HEK293T (cell line): ENCODE data around the gene KLHL28.
A peak's percentile ranks its signal among the peaks of the same experiment; 100 is the strongest.

Source experiments
- CTCF ChIA-PET: fragments of 350-600 bp; formaldehyde crosslinking; extraction: SDS; loops from one replicate; lab custom pipeline; 2021; ENCODE audit warnings: antibody characterized with exemption, inconsistent platforms; lab: Yijun Ruan, JAX
- POLR2A ChIA-PET: fragments of 350-600 bp; formaldehyde crosslinking; extraction: SDS; loops from one replicate; lab custom pipeline; 2020; ENCODE audit warnings: antibody characterized with exemption, inconsistent platforms; lab: Yijun Ruan, JAX
- DNase-seq: peaks from one replicate; pipeline ENCODE4 v3.0.0; 2012; ENCODE audit warnings: mixed read lengths; ENCODE audit errors: extremely low spot score
- ARNT ChIP-seq: fragments of 450-650 bp; IDR thresholded peaks from 2 replicates; pipeline ENCODE4 v1.6.1; 2017; ENCODE audit warnings: mild to moderate bottlenecking
- BHLHE40 ChIP-seq: fragments of 450-650 bp; IDR thresholded peaks from 2 replicates; pipeline ENCODE4 v1.6.1; 2016; ENCODE audit warnings: mild to moderate bottlenecking, moderate library complexity, borderline replicate concordance
- CTBP1 ChIP-seq: fragments of 450-650 bp; IDR thresholded peaks from 2 replicates; pipeline ENCODE4 v1.6.1; 2016; ENCODE audit warnings: borderline replicate concordance
- ELF4 ChIP-seq: fragments of 450-650 bp; IDR thresholded peaks from 2 replicates; pipeline ENCODE4 v1.6.1; 2017; ENCODE audit warnings: antibody characterized with exemption
- FOXA1 ChIP-seq: fragments of 450-650 bp; IDR thresholded peaks from 2 replicates; pipeline ENCODE4 v1.6.1; 2016; ENCODE audit warnings: mild to moderate bottlenecking
- FOXK2 ChIP-seq: fragments of 450-650 bp; IDR thresholded peaks from 2 replicates; pipeline ENCODE4 v1.6.1; 2016; ENCODE audit warnings: mild to moderate bottlenecking
- FOXM1 ChIP-seq: fragments of 450-650 bp; IDR thresholded peaks from 2 replicates; pipeline ENCODE4 v1.6.1; 2017; ENCODE audit warnings: mild to moderate bottlenecking, borderline replicate concordance
- HDGF ChIP-seq: fragments of 450-650 bp; IDR thresholded peaks from 2 replicates; pipeline ENCODE4 v1.6.1; 2017; ENCODE audit warnings: antibody characterized with exemption, borderline replicate concordance
- L3MBTL2 ChIP-seq: fragments of 450-650 bp; conservative IDR thresholded peaks from 2 replicates; pipeline ENCODE4 v1.6.1; 2016; ENCODE audit warnings: mild to moderate bottlenecking
- LEF1 ChIP-seq: fragments of 450-650 bp; IDR thresholded peaks from 2 replicates; pipeline ENCODE4 v1.6.1; 2017; ENCODE audit warnings: mild to moderate bottlenecking, borderline replicate concordance
- NFRKB ChIP-seq: fragments of 450-650 bp; IDR thresholded peaks from 2 replicates; pipeline ENCODE4 v1.6.1; 2016; ENCODE audit warnings: mild to moderate bottlenecking, moderate library complexity
- PKNOX1 ChIP-seq: fragments of 450-650 bp; IDR thresholded peaks from 2 replicates; pipeline ENCODE4 v1.6.1; 2016
- SP1 ChIP-seq: fragments of 450-650 bp; IDR thresholded peaks from 2 replicates; pipeline ENCODE4 v1.6.1; 2017
- SUZ12 ChIP-seq: fragments of 450-650 bp; IDR thresholded peaks from 2 replicates; pipeline ENCODE4 v1.6.1; 2016; ENCODE audit warnings: mild to moderate bottlenecking
- TARDBP ChIP-seq: fragments of 450-650 bp; IDR thresholded peaks from 2 replicates; pipeline ENCODE4 v1.6.1; 2016
- ZNF384 ChIP-seq: fragments of 450-650 bp; IDR thresholded peaks from 2 replicates; pipeline ENCODE4 v1.6.1; 2016

KLHL28 gene

GRCh38 chr14:44962334-44963043 lies 742 bp upstream of the KLHL28 start:
- POLR2A ChIA-PET = interaction anchor here (0.7 to 5.3 kb wide), 22 partner anchors 10 to 290 kb away, joined by 3 to 32 read pairs (median 6); partner anchors contain the start of genes FANCM, FKBP3, MIS18BP1 and PRPF39
- CTCF ChIA-PET = no interaction called here
- TF ChIP-seq L3MBTL2 (peak; percentile 89), FOXM1 (no peak)
- no peak for DNase-seq

- peak; percentile 52 for DNase-seq
Observed at GRCh38 chr14:44961151-44961553, 595 bp downstream of the KLHL28 start.

GRCh38 chr14:44960646-44961045 lies 1.1 kb downstream of the KLHL28 start:
- ChIA-PET CTCF (interaction anchor here (0.7 kb wide), 2 partner anchors 47 to 414 kb away, joined by 3 read pairs; no protein-coding TSS in a partner anchor), POLR2A (interaction anchor here (1.0 to 5.3 kb wide), 3 partner anchors 19 to 175 kb away, joined by 3 to 32 read pairs (median 3); partner anchors contain the start of genes FANCM, FKBP3 and PRPF39)
- no peak for DNase-seq
- TF ChIP-seq ELF4 = no peak
- TF ChIP-seq HDGF = no peak

More at GRCh38 chr14:44961151-44961553, 595 bp downstream of the KLHL28 start:
- TF ChIP-seq L3MBTL2 (peak; percentile 14; the same call in 1 of the 2 replicates), CTBP1 (no peak)
- POLR2A ChIA-PET = interaction anchor here (0.9 to 5.3 kb wide), 12 partner anchors 18 to 292 kb away, joined by 3 to 32 read pairs (median 6); partner anchors contain the start of genes FANCM, FKBP3, MIS18BP1 and PRPF39
- CTCF ChIA-PET = interaction anchor here (0.8 kb wide), 1 partner anchor 8 kb away, joined by 3 read pairs; no protein-coding TSS in a partner anchor

- DNase-seq = no peak
- TF ChIP-seq NFRKB (no peak), L3MBTL2 (no peak), HDGF (no peak), ZNF384 (no peak), CTBP1 (no peak), SUZ12 (no peak), FOXK2 (no peak), BHLHE40 (no peak), LEF1 (no peak), FOXM1 (no peak), ELF4 (no peak), PKNOX1 (no peak), TARDBP (no peak), ARNT (no peak), FOXA1 (no peak)
- ChIA-PET CTCF (interaction anchor here (0.7 kb wide), 2 partner anchors 46 to 415 kb away, joined by 3 read pairs; no protein-coding TSS in a partner anchor), POLR2A (interaction anchor here (1.0 to 5.3 kb wide), 3 partner anchors 19 to 175 kb away, joined by 3 to 32 read pairs (median 3); partner anchors contain the start of genes FANCM, FKBP3 and PRPF39)
Observed at GRCh38 chr14:44960146-44960545, 1.6 kb downstream of the KLHL28 start.

GRCh38 chr14:44959538-44959937 lies 2.2 kb downstream of the KLHL28 start:
- CTCF ChIA-PET = no interaction called here
- POLR2A ChIA-PET = interaction anchor here (5.3 kb wide), 1 partner anchor 176 kb away, joined by 32 read pairs; the partner anchor contains the start of genes FANCM and FKBP3
- TF ChIP-seq BHLHE40 (no peak), FOXK2 (no peak), SP1 (no peak), ARNT (no peak), CTBP1 (no peak), TARDBP (no peak), FOXA1 (no peak), SUZ12 (no peak), PKNOX1 (no peak), L3MBTL2 (no peak), HDGF (no peak), ELF4 (no peak), LEF1 (no peak)
- no peak for DNase-seq

GRCh38 chr14:44956866-44957265 lies 4.9 kb downstream of the KLHL28 start:
- no peak for DNase-seq
- POLR2A ChIA-PET = no interaction called here
- CTCF ChIA-PET = no interaction called here
- TF ChIP-seq L3MBTL2 = no peak
- no peak for TF ChIP-seq SUZ12
- TF ChIP-seq SP1 = no peak
- TF ChIP-seq ARNT = no peak
- TF ChIP-seq PKNOX1 = no peak
- TF ChIP-seq FOXM1 = no peak
- no peak for TF ChIP-seq TARDBP
